H1 (cell line): ENCODE measurements around the gene P2RX6. TPM values are rescaled to one million over a fixed set of nuclear protein-coding genes. Genes with fewer than 3 reads are reported as not detected.

Source experiments
- CTCF ChIA-PET: fragments of 300-600 bp; sonication (Branson Sonifier 250); formaldehyde crosslinking; loops from one replicate; lab custom pipeline; 2021; ENCODE audit not compliant: partially characterized antibody; lab: Charles Lee
- POLR2A ChIA-PET: fragments of 300-600 bp; sonication (Branson Sonifier 250); formaldehyde crosslinking; loops from one replicate; lab custom pipeline; 2021; ENCODE audit warnings: inconsistent platforms; ENCODE audit not compliant: partially characterized antibody; lab: Charles Lee
- DNase-seq, 2 experiments: peaks; one replicate each; pipeline versions ENCODE4 v3.0.0 to v3.0.0-alpha.2; 2010 to 2022; ENCODE audit warnings: low spot score in 2 of 2, low read depth in 1 of 2, mixed read lengths in 1 of 2
- FAIRE-seq: peaks from 2 replicates; lab custom pipeline; 2011; peaks lifted over from hg19 to GRCh38; lab: Jason Lieb, UNC
- H2AFZ ChIP-seq: 2 replicates; pipeline ENCODE4 v1.8.1; 2012; ENCODE audit warnings: low read length, inconsistent platforms
- H2AK5ac ChIP-seq: 2 replicates; pipeline ENCODE4 v1.6.1; 2013; ENCODE audit warnings: low read depth, low read length
- H2BK120ac ChIP-seq: replicated peaks from 2 replicates; pipeline ENCODE3; 2013; ENCODE audit warnings: low read depth, low read length, inconsistent platforms
- H2BK12ac ChIP-seq: 2 replicates; pipeline ENCODE4 v1.6.1; 2013; ENCODE audit warnings: low read depth, low read length
- H2BK15ac ChIP-seq: 2 replicates; pipeline ENCODE4 v1.6.1; 2013; ENCODE audit warnings: low read length
- H2BK20ac ChIP-seq: 2 replicates; pipeline ENCODE4 v1.6.1; 2013; ENCODE audit warnings: low read length
- H2BK5ac ChIP-seq: 2 replicates; pipeline ENCODE4 v1.6.1; 2013; ENCODE audit warnings: low read depth, low read length
- H3K14ac ChIP-seq: 2 replicates; pipeline ENCODE4 v1.6.1; 2013; ENCODE audit warnings: inconsistent platforms; ENCODE audit not compliant: insufficient read length
- H3K18ac ChIP-seq: 2 replicates; pipeline ENCODE4 v1.6.1; 2013; ENCODE audit warnings: low read length; ENCODE audit errors: extremely low read depth
- H3K23ac ChIP-seq: 2 replicates; pipeline ENCODE4 v1.6.1; 2013; ENCODE audit warnings: inconsistent platforms; ENCODE audit not compliant: insufficient read length
- H3K23me2 ChIP-seq: 2 replicates; pipeline ENCODE4 v1.6.1; 2013; ENCODE audit warnings: low read depth, low read length
- H3K27ac ChIP-seq: 2 replicates; pipeline ENCODE4 v1.6.1; 2011; ENCODE audit warnings: low read depth, low read length, inconsistent platforms
- H3K27me3 ChIP-seq, 4 experiments: replicated peaks in 1 of 4; 1 replicate in 1 of 4; 2 replicates in 3 of 4; pipeline versions ENCODE4 v1.6.1 to v1.8.1; 2011 to 2013; ENCODE audit warnings: low read length in 3 of 4, mild to moderate bottlenecking in 3 of 4, inconsistent platforms in 2 of 4, mixed read lengths in 2 of 4, moderate library complexity in 1 of 4; ENCODE audit not compliant: control insufficient read depth in 3 of 4, insufficient read depth in 3 of 4; ENCODE audit errors: extremely low read depth in 1 of 4
- H3K36me3 ChIP-seq, 4 experiments: 2 replicates each; pipeline versions ENCODE4 v1.6.1 to v1.8.1; 2011 to 2013; ENCODE audit warnings: mild to moderate bottlenecking in 4 of 4, low read length in 3 of 4, moderate library complexity in 2 of 4, control low read depth in 1 of 4, inconsistent platforms in 1 of 4; ENCODE audit not compliant: insufficient read depth in 4 of 4, control insufficient read depth in 2 of 4
- H3K4ac ChIP-seq: replicated peaks from 2 replicates; pipeline ENCODE3; 2013; ENCODE audit warnings: low read length, low read depth, mixed read lengths, inconsistent platforms; ENCODE audit not compliant: insufficient read length
- H3K4me1 ChIP-seq, 4 experiments: replicated peaks in 1 of 4; 1 replicate in 1 of 4; 2 replicates in 3 of 4; pipeline versions ENCODE4 v1.6.1 to v1.8.1; 2011 to 2013; ENCODE audit warnings: low read length in 3 of 4, inconsistent platforms in 2 of 4, mixed read lengths in 1 of 4; ENCODE audit not compliant: insufficient read depth in 4 of 4, control insufficient read depth in 3 of 4
- H3K4me2 ChIP-seq, 2 experiments: 2 replicates each; pipeline versions ENCODE4 v1.6.1 to v1.8.1; 2011 to 2013; ENCODE audit warnings: low read depth in 2 of 2, low read length in 2 of 2, control low read depth in 1 of 2, inconsistent platforms in 1 of 2, mild to moderate bottlenecking in 1 of 2; ENCODE audit not compliant: insufficient read depth in 1 of 2
- H3K4me3 ChIP-seq, 4 experiments: fragments of 200-600, 300-600 bp in 1 of 4; sonication (generic), shearing (Covaris generic), sonication (Bioruptor Twin) in 1 of 4; 2 replicates each; pipeline versions ENCODE4 v1.5.1 to v1.8.1; 2011 to 2016; ENCODE audit warnings: low read length in 4 of 4, low read depth in 3 of 4, control low read depth in 2 of 4, inconsistent platforms in 2 of 4, mild to moderate bottlenecking in 2 of 4, mixed read lengths in 1 of 4, moderate library complexity in 1 of 4; ENCODE audit not compliant: insufficient read depth in 2 of 4; ENCODE audit errors: extremely low read depth in 1 of 4
- H3K56ac ChIP-seq: replicated peaks from 2 replicates; pipeline ENCODE3; 2013; ENCODE audit warnings: low read depth, mild to moderate bottlenecking, mixed read lengths, low read length, inconsistent platforms; ENCODE audit not compliant: insufficient read length
- H3K79me1 ChIP-seq: 2 replicates; pipeline ENCODE4 v1.6.1; 2013; ENCODE audit warnings: low read depth, low read length, control low read depth
- H3K79me2 ChIP-seq, 2 experiments: 2 replicates each; pipeline versions ENCODE4 v1.6.1 to v1.8.1; 2012 to 2013; ENCODE audit warnings: low read length in 2 of 2, mild to moderate bottlenecking in 2 of 2, inconsistent platforms in 1 of 2; ENCODE audit not compliant: insufficient read depth in 2 of 2, control insufficient read depth in 1 of 2
- H3K9ac ChIP-seq, 4 experiments: replicated peaks in 1 of 4; 1 replicate in 1 of 4; 2 replicates in 3 of 4; pipeline versions ENCODE4 v1.6.1 to v1.8.1; 2011 to 2013; ENCODE audit warnings: low read depth in 3 of 4, low read length in 3 of 4, control low read depth in 2 of 4, mild to moderate bottlenecking in 2 of 4, moderate library complexity in 2 of 4, inconsistent platforms in 1 of 4; ENCODE audit errors: extremely low read depth in 1 of 4
- H3K9me3 ChIP-seq, 2 experiments: 2 replicates each; pipeline versions ENCODE4 v1.6.1 to v1.8.1; 2012 to 2013; ENCODE audit warnings: mild to moderate bottlenecking in 2 of 2, moderate library complexity in 2 of 2, control low read depth in 1 of 2, inconsistent platforms in 1 of 2, low read depth in 1 of 2, low read length in 1 of 2, mixed read lengths in 1 of 2; ENCODE audit not compliant: insufficient read depth in 2 of 2
- H4K20me1 ChIP-seq, 2 experiments: replicated peaks in 1 of 2; 2 replicates each; pipeline versions ENCODE3 to v1.8.1; 2011 to 2013; ENCODE audit warnings: inconsistent platforms in 2 of 2, low read length in 2 of 2, mild to moderate bottlenecking in 1 of 2; ENCODE audit not compliant: insufficient read depth in 2 of 2, control insufficient read depth in 1 of 2
- H4K5ac ChIP-seq: 2 replicates; pipeline ENCODE4 v1.6.1; 2013; ENCODE audit warnings: low read length, low read depth, mixed read lengths, inconsistent platforms; ENCODE audit not compliant: insufficient read length
- H4K8ac ChIP-seq: 2 replicates; pipeline ENCODE4 v1.8.0; 2013; ENCODE audit warnings: mild to moderate bottlenecking, moderate library complexity, low read length, inconsistent platforms; ENCODE audit not compliant: insufficient read depth; ENCODE audit errors: extremely low read depth
- H4K91ac ChIP-seq: replicated peaks from 2 replicates; pipeline ENCODE3; 2013; ENCODE audit warnings: low read length, mixed read lengths, inconsistent platforms; ENCODE audit not compliant: insufficient read length
- BRCA1 ChIP-seq: IDR thresholded peaks from 2 replicates; pipeline ENCODE4 v1.6.1; 2012; ENCODE audit warnings: low read depth, low read length, improper control_type of control experiment
- NANOG ChIP-seq: IDR thresholded peaks from 2 replicates; pipeline ENCODE4 v1.6.1; 2011; ENCODE audit warnings: low read length, low read depth, mild to moderate bottlenecking, inconsistent platforms; ENCODE audit not compliant: insufficient read depth, poor library complexity, severe bottlenecking
- WGBS, 2 experiments: shearing (Covaris generic) in 1 of 2; methylation state at CpG; one replicate each; pipeline versions ENCODE4 v1.1.6 to v1.1.7; 2013 to 2015; ENCODE audit warnings: low lambda C conversion rate in 2 of 2, mixed read lengths in 2 of 2, inconsistent platforms in 1 of 2, low coverage in 1 of 2, missing lambda C conversion rate in 1 of 2; ENCODE audit not compliant: insufficient replicate concordance in 2 of 2, insufficient coverage in 1 of 2, insufficient read length in 1 of 2; ENCODE audit errors: extremely low coverage in 1 of 2, missing lambda C conversion rate in 1 of 2; 5-methylcytosine and 5-hydroxymethylcytosine counted together
- polyA plus RNA-seq, 7 experiments: library from polyadenylated mRNA; depleted of rRNA in 3 of 7; stranded (reverse) in 5 of 7; unstranded in 2 of 7; fragments of >200 nt in 5 of 7; fragments of 200-250 nt in 2 of 7; gene quantifications; 1 replicate in 5 of 7; 2 replicates in 1 of 7; 4 replicates in 1 of 7; pipeline versions ENCODE4 v1.2.1 to v1.2.3, GENCODE V29; 2011 to 2013; ENCODE audit warnings: missing spikeins in 2 of 7, mixed read lengths in 2 of 7
- total RNA-seq: library from RNA; stranded (reverse); fragmentation: NEBNext Ultra II Directional; extraction: Animal tissue kit (Norgen Biotek cat#: 25700); gene quantifications from 2 replicates; pipeline ENCODE4 v1.2.1, GENCODE V29; 2021

The P2RX6 gene
- total and polyA plus RNA-seq, 2 of the 8 experiments (the other 6 are each of a cell fraction or from before 2014, with no cell fraction given), result 0.09 TPM; not detected in 1

DNA sequence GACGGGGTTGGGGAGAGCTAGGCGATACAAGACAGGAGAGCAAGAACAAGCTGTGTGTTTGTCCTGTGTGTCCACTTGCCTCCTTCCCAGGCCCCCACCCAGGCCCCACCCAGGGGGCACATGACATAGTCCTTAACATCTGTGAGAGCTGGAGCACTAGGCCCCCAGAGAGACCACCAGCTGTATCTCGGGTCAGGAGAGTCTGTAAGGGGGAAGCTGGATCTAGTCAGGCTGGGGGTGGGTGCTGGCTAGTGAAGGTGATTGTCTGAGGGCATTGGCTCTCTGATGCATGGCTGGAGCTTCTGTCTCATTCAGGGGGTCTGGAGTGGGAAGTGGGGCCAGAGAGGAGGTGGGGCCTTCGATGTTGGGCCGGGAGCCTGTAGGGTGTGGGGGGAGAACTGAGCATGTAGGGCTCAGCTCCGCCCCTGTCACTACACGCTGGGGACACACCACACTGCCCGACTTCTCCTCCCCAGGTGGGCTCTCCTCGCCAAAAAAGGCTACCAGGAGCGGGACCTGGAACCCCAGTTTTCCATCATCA is 571 bp downstream of the P2RX6 start:
- Histone ChIP-seq H3K23me2 (peaks cover 6% of the 10 kb centered on the region; the same call in 1 of the 2 replicates), H3K9ac (no peak overlapping the region)

More for the DNA sequence above, 571 bp downstream of the P2RX6 start:
- Histone ChIP-seq H3K4ac (no peak overlapping the region), H3K56ac (no peak overlapping the region), H3K27ac (no peak overlapping the region), H3K27me3 (peaks cover 0 to 4% (median 3%) of the 10 kb centered on the region in 4 experiments; a peak in 4 of 7 replicates), H3K79me1 (no peaks in the 10 kb centered on the region; the same call in 1 of the 2 replicates), H4K20me1 (no peaks in the 10 kb centered on the region), H3K18ac (no peak overlapping the region; the same call in 1 of the 2 replicates), H3K23ac (no peak overlapping the region), H2BK20ac (no peak overlapping the region), H2AFZ (no peak overlapping the region), H3K9me3 (no peaks in the 10 kb centered on the region), H3K14ac (no peak overlapping the region), H4K91ac (no peak overlapping the region), H3K79me2 (no peaks in the 10 kb centered on the region), H3K4me3 (no peak overlapping the region), H4K8ac (no peak overlapping the region), H3K4me2 (no peak overlapping the region; a peak in 1 of 4 replicates), H2BK5ac (no peak overlapping the region), H2BK120ac (no peak overlapping the region), H2AK5ac (no peak overlapping the region), H2BK12ac (no peak overlapping the region), H3K36me3 (no peaks in the 10 kb centered on the region), H4K5ac (no peak overlapping the region), H3K4me1 (peaks cover 5 to 21% (median 11%) of the 10 kb centered on the region in 4 experiments), H2BK15ac (no peak overlapping the region)
- ChIA-PET CTCF (interaction anchor here (0.5 to 1.7 kb wide), 5 partner anchors 10 to 1002 kb away, joined by 3 to 5 read pairs (median 4); partner anchors contain the start of gene LZTR1), POLR2A (interaction anchor here (0.8 to 2.2 kb wide), 2 partner anchors 10 to 12 kb away, joined by 3 to 5 read pairs; no protein-coding TSS in a partner anchor)
- FAIRE-seq (no peak), DNase-seq (no peak)
- TF ChIP-seq NANOG (no peak), BRCA1 (no peak)
- WGBS, 2 experiments, result 88% methylated on average over 3 of the region's 10 CpGs; no CpG with 5 or more reads in 1 of the 2 experiments
